ENCODE measurements around the gene RAET1E. TPM values are rescaled to one million over a fixed set of nuclear protein-coding genes. Genes with fewer than 3 reads are reported as not detected.

The RAET1E gene
- total RNA-seq, 1 donor: not detected

DNA sequence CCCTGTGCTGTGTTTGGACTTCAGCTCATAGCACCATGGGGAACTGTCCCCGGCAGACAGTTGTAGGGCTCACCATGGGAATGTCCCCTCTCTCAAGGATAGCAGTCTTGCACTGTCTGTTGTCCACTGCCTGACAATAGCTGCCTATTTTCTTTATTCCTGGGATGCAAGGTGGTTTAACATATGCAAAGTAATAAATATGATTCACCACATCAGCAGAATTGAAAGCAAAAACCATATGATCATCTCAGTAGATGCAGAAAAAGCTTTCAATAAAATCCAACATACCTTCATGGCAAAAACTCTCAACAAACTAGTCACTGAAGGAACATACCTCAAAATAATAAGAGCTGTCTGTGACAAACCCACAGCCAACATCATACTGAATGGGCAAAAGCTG is 20.3 kb downstream of the RAET1E start:
- no peak overlapping the region for H3K4me3 ChIP-seq (ENCODE audit: low read depth, low read length)
- no peak for DNase-seq (ENCODE audit: low read depth)
- no peak for TF ChIP-seq CTCF (IDR thresholded peaks at IDR 0.05; ENCODE audit: insufficient read depth, low read depth, low read length)

DNA sequence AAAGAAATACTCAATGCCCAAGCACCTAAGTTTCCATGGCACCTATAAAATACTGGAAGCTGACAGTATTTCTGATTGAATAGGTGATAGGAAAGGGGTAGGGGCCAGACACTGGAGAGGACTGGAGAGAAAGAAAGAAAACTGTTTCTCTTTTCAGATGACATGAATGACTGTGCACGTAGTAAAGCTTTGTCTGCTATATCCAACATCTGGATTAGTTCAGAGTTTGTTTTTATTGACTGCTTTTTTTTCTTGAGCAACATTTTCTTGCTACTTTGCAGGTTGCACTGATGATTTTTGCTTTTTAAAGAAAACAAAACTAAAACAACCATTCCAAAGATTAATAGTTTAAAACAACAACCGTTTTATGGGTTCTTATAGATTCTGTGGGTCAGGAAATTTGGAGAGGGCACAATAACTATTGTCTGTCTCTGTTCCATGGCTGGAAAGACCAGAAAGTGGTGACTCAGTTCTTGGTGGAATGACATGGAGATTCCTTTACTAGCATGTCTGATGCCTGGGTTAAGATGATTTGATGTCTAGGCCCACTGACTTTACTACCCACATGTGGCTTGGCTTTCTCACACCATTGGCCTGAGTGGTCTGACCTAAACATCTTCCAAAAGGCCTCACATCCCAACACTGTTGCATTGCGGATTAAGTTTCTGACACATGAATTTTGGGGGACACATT is 21.5 kb downstream of the RAET1E start:
- no peak for TF ChIP-seq CTCF (IDR thresholded peaks at IDR 0.05; ENCODE audit: insufficient read depth, low read depth, low read length)
- no peak overlapping the region for H3K4me3 ChIP-seq (ENCODE audit: low read depth, low read length)
- peak; percentile 48 for DNase-seq (ENCODE audit: low read depth)

DNA sequence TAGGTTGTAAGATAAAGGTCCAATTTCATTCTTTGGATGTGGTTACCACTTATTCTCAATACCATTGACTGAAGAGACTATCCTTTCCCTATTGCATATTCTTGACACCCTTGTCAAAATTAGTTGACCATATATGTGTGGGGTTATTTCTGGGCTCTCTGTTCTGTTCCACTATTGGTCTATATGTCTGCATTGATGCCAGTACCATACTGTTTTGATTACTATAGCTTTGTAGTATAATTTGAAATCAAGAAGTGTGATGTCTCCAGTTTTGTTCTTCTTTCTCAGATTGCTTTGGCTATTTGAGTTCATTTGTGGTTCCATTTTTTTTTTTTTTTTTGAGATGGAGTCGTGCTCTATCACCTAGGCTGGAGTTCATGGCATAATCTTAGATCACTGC is 25.7 kb downstream of the RAET1E start:
- TF ChIP-seq CTCF (IDR thresholded peaks at IDR 0.05; ENCODE audit: insufficient read depth, low read depth, low read length): no peak
- H3K4me3 ChIP-seq (ENCODE audit: low read depth, low read length): no peak overlapping the region
- no peak for DNase-seq (ENCODE audit: low read depth)

DNA sequence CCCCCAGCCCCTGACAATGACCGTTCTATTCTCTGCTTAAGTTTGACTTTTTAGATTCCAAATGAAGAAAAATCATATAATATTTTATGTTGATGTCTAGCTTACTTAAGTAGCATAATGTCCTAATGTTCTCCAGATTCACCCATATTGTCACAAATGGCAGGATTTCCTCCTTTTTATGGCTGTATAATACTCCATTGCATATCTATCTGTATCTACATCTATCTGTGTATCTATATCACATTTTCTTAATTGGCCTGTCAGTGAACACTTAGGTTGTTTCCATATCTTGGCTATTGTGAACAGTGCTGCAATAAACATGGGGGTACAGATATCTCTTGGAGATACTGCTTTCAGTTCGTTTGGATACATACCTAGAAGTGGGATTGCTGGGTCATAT is 26.7 kb downstream of the RAET1E start:
- TF ChIP-seq CTCF (IDR thresholded peaks at IDR 0.05; ENCODE audit: insufficient read depth, low read depth, low read length): no peak
- no peak for DNase-seq (ENCODE audit: low read depth)
- H3K4me3 ChIP-seq (ENCODE audit: low read depth, low read length): no peak overlapping the region

DNA sequence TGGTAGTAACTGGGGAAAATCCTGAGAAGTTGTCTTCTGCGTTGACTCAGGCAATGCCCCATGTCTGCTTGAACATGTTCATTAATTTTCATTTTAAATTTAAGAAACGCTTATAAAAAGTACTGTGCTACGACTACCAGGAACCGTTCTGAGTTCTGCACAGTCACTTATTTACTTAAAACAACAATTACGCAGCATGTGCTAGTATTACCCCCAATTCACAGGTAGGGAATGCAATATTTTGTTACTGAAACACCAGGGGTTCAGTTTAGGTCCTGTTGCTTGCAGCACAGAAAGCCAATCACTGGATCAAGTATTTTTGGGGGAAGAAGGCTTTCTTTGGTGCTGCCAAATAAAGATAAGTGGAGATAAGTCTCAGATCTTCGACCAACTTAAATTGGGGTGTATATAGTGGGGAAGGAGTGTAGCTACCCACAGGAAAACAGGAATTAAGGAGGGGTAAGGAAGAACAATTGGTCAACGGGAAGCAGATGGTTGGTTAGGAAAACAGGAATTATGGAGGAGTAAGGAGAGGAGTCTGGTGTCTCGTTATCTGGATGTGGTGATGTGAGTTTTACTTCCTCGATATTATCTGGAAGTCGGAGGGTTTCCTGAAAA is 28.5 kb downstream of the RAET1E start:
- no peak for DNase-seq (ENCODE audit: low read depth)
- no peak for TF ChIP-seq CTCF (IDR thresholded peaks at IDR 0.05; ENCODE audit: insufficient read depth, low read depth, low read length)
- no peak overlapping the region for H3K4me3 ChIP-seq (ENCODE audit: low read depth, low read length)

GRCh38 chr6:149867876-149868640 is 29.9 kb downstream of the RAET1E start:
- DNase-seq (ENCODE audit: low read depth): no peak
- no peak for TF ChIP-seq CTCF (IDR thresholded peaks at IDR 0.05; ENCODE audit: insufficient read depth, low read depth, low read length)
- no peak overlapping the region for H3K4me3 ChIP-seq (ENCODE audit: low read depth, low read length)
